Vagina (tissue), 2 donors: ENCODE results near the gene CMTM1. TPM values are rescaled to one million over a fixed set of nuclear protein-coding genes. Genes with fewer than 3 reads are reported as not detected.

Source experiments
- DNase-seq, 2 donors: peaks; one replicate each; pipeline ENCODE4 v3.0.0-alpha.2; 2017; ENCODE audit errors: extremely low spot score in 2 of 2
- H3K27ac ChIP-seq: fragments of 200-600 bp; sonication (generic); one replicate; pipeline ENCODE4 v1.5.1; 2019
- H3K27me3 ChIP-seq: fragments of 200-600 bp; sonication (generic); one replicate; pipeline ENCODE4 v1.5.1; 2019
- H3K36me3 ChIP-seq, 2 donors: fragments of 200-600 bp; sonication (generic); one replicate each; pipeline ENCODE4 v1.5.1; 2017 to 2019
- H3K4me1 ChIP-seq: fragments of 200-600 bp; sonication (generic); one replicate; pipeline ENCODE4 v1.5.1; 2019
- H3K4me3 ChIP-seq, 2 donors: fragments of 200-600 bp; sonication (generic); 1 replicate in 1 of 2; 2 replicates in 1 of 2; pipeline ENCODE4 v1.5.1; 2016 to 2019
- H3K9me3 ChIP-seq: fragments of 200-600 bp; sonication (generic); one replicate; pipeline ENCODE4 v1.5.1; 2019
- CTCF ChIP-seq, 3 experiments: fragments of 450-650 bp in 2 of 3; fragments of 200-600 bp in 1 of 3; sonication (generic) in 1 of 3; IDR thresholded peaks; one replicate each; pipeline ENCODE4 v1.5.1; 2017 to 2019; ENCODE audit warnings: antibody characterized with exemption in 3 of 3, mild to moderate bottlenecking in 2 of 3, moderate library complexity in 2 of 3
- POLR2A ChIP-seq, 2 donors: fragments of 450-650 bp; IDR thresholded peaks; one replicate each; pipeline ENCODE4 v1.6.1; 2017; ENCODE audit warnings: antibody characterized with exemption in 2 of 2, mild to moderate bottlenecking in 2 of 2, moderate library complexity in 2 of 2
- POLR2AphosphoS5 ChIP-seq, 2 donors: sonication (generic); formaldehyde crosslinking; IDR thresholded peaks; one replicate each; pipeline ENCODE4 v1.9.0; 2017; ENCODE audit warnings: antibody characterized with exemption in 2 of 2, mild to moderate bottlenecking in 2 of 2, low read depth in 1 of 2; ENCODE audit not compliant: insufficient read depth in 1 of 2
- intact Hi-C: fragments of 100-400 bp; cut with DNase I; formaldehyde crosslinking; loops from one replicate; pipeline ENCODE4 v1.15.1; 2023
- total RNA-seq: library from RNA; depleted of rRNA; stranded (reverse); fragments of >200 nt; gene quantifications from one replicate; pipeline ENCODE4 v1.2.3, GENCODE V29; 2016

The CMTM1 gene
- total RNA-seq, 1 donor from 2014 or later, result not detected

GRCh38 chr16:66536525-66536924 is 29.7 kb upstream of the CMTM1 start:
- H3K27me3 ChIP-seq, result no peaks in the 10 kb centered on the region
- H3K27ac ChIP-seq, result no peak overlapping the region
- peaks cover 0 to 40% of the 10 kb centered on the region in 2 donors for H3K36me3 ChIP-seq
- DNase-seq, result no peak
- intact Hi-C loops, result no loop called here
- H3K4me3 ChIP-seq, result no peak overlapping the region
- TF ChIP-seq POLR2AphosphoS5 (IDR thresholded peaks at IDR 0.05; ENCODE audit: insufficient read depth in 1 of 2, low read depth in 1 of 2) (no peak), POLR2A (IDR thresholded peaks at IDR 0.05) (no peak), CTCF (IDR thresholded peaks at IDR 0.05) (no peak)
- no peaks in the 10 kb centered on the region for H3K9me3 ChIP-seq
- H3K4me1 ChIP-seq, result no peaks in the 10 kb centered on the region

- Histone ChIP-seq H3K27me3 (no peaks in the 10 kb centered on the region), H3K27ac (no peak overlapping the region), H3K4me3 (no peak overlapping the region), H3K36me3 (peaks cover 0 to 38% of the 10 kb centered on the region in 2 donors), H3K9me3 (no peaks in the 10 kb centered on the region), H3K4me1 (no peaks in the 10 kb centered on the region)
- DNase-seq, result no peak
- intact Hi-C loops, result no loop called here
- no peak for TF ChIP-seq CTCF (IDR thresholded peaks at IDR 0.05)
- no peak for TF ChIP-seq POLR2AphosphoS5 (IDR thresholded peaks at IDR 0.05; ENCODE audit: insufficient read depth in 1 of 2, low read depth in 1 of 2)
- no peak for TF ChIP-seq POLR2A (IDR thresholded peaks at IDR 0.05)
Observed at GRCh38 chr16:66537236-66537635, 29.0 kb upstream of the CMTM1 start.

GRCh38 chr16:66538910-66539309 is 27.3 kb upstream of the CMTM1 start:
- Histone ChIP-seq H3K27me3 (no peaks in the 10 kb centered on the region), H3K9me3 (no peaks in the 10 kb centered on the region), H3K4me1 (no peaks in the 10 kb centered on the region), H3K36me3 (peaks cover 0 to 37% of the 10 kb centered on the region in 2 donors), H3K4me3 (no peak overlapping the region), H3K27ac (no peak overlapping the region)
- no peak for DNase-seq
- intact Hi-C loops, result no loop called here
- no peak for TF ChIP-seq CTCF (IDR thresholded peaks at IDR 0.05)
- TF ChIP-seq POLR2A (IDR thresholded peaks at IDR 0.05), result no peak
- TF ChIP-seq POLR2AphosphoS5 (IDR thresholded peaks at IDR 0.05; ENCODE audit: insufficient read depth in 1 of 2, low read depth in 1 of 2), result no peak

- Histone ChIP-seq H3K27ac (no peak overlapping the region), H3K4me3 (no peak overlapping the region), H3K9me3 (no peaks in the 10 kb centered on the region), H3K27me3 (no peaks in the 10 kb centered on the region), H3K4me1 (no peaks in the 10 kb centered on the region), H3K36me3 (peaks cover 0 to 37% of the 10 kb centered on the region in 2 donors)
- DNase-seq, result no peak
- intact Hi-C loops, result no loop called here
- TF ChIP-seq POLR2AphosphoS5 (IDR thresholded peaks at IDR 0.05; ENCODE audit: insufficient read depth in 1 of 2, low read depth in 1 of 2), result no peak
Observed at GRCh38 chr16:66539623-66540469, 26.4 kb upstream of the CMTM1 start.

- H3K27me3 ChIP-seq, result no peaks in the 10 kb centered on the region
- H3K4me1 ChIP-seq, result no peaks in the 10 kb centered on the region
- no peak overlapping the region for H3K4me3 ChIP-seq
- no peak for DNase-seq
- no peaks in the 10 kb centered on the region for H3K9me3 ChIP-seq
- intact Hi-C loops, result no loop called here
- no peak for TF ChIP-seq POLR2A (IDR thresholded peaks at IDR 0.05)
- no peak for TF ChIP-seq POLR2AphosphoS5 (IDR thresholded peaks at IDR 0.05; ENCODE audit: insufficient read depth in 1 of 2, low read depth in 1 of 2)
- no peak for TF ChIP-seq CTCF (IDR thresholded peaks at IDR 0.05)
- no peak overlapping the region for H3K27ac ChIP-seq
- H3K36me3 ChIP-seq, result peaks cover 0 to 33% of the 10 kb centered on the region in 2 donors
Observed at GRCh38 chr16:66541388-66542355, 24.6 kb upstream of the CMTM1 start.
